ENCODE measurements around the gene NFIB.

The NFIB gene

GRCh38 chr9:14197325-14197858 lies 116.5 kb downstream of the NFIB start:
- no peak overlapping the region for H2AFZ ChIP-seq (ENCODE audit: low read length)
- H3K27ac ChIP-seq (ENCODE audit: low read length) = no peak overlapping the region
- no peak overlapping the region for H3K9ac ChIP-seq (ENCODE audit: low read length)
- no peak overlapping the region for H3K4me2 ChIP-seq (ENCODE audit: low read depth, low read length)
- H3F3A ChIP-seq (ENCODE audit: insufficient read depth, low read length) = no peaks in the 10 kb centered on the region
- no peaks in the 10 kb centered on the region for H3K27me3 ChIP-seq (replicated peaks; ENCODE audit: insufficient read depth, low read length)
- no peaks in the 10 kb centered on the region for H3K4me1 ChIP-seq (ENCODE audit: low read length)
- H3K9me2 ChIP-seq (replicated peaks; ENCODE audit: insufficient read depth, low read length) = no peaks in the 10 kb centered on the region
- H3K79me2 ChIP-seq (ENCODE audit: low read length) = no peaks in the 10 kb centered on the region
- no peaks in the 10 kb centered on the region for H3K36me3 ChIP-seq (replicated peaks; ENCODE audit: insufficient read depth, low read length)
- DNase-seq = no peak
- no peaks in the 10 kb centered on the region for H4K20me1 ChIP-seq (ENCODE audit: insufficient read depth, low read length)
- no peak for TF ChIP-seq EZH2 (optimal IDR thresholded peaks at IDR 0.05; ENCODE audit: low read depth, low read length)
- no peak for TF ChIP-seq EZH2phosphoT487 (IDR thresholded peaks at IDR 0.05; ENCODE audit: low read length)
- TF ChIP-seq CTCF (IDR thresholded peaks at IDR 0.05; ENCODE audit: low read length) = no peak
- no peaks in the 10 kb centered on the region for H3K9me3 ChIP-seq (replicated peaks; ENCODE audit: insufficient read depth, low read length)
- H3K4me3 ChIP-seq (ENCODE audit: low read length) = no peak overlapping the region

GRCh38 chr9:14193328-14193990 lies 120.5 kb downstream of the NFIB start:
- H2AFZ ChIP-seq (ENCODE audit: low read length) = no peak overlapping the region
- no peaks in the 10 kb centered on the region for H3K9me2 ChIP-seq (replicated peaks; ENCODE audit: insufficient read depth, low read length)
- H3K27me3 ChIP-seq (replicated peaks; ENCODE audit: insufficient read depth, low read length) = no peaks in the 10 kb centered on the region
- no peak overlapping the region for H3K4me3 ChIP-seq (ENCODE audit: low read length)
- no peaks in the 10 kb centered on the region for H3K79me2 ChIP-seq (ENCODE audit: low read length)
- H3K27ac ChIP-seq (ENCODE audit: low read length) = no peak overlapping the region
- no peak for TF ChIP-seq CTCF (IDR thresholded peaks at IDR 0.05; ENCODE audit: low read length)
- no peak for TF ChIP-seq EZH2 (optimal IDR thresholded peaks at IDR 0.05; ENCODE audit: low read depth, low read length)
- no peak for TF ChIP-seq EZH2phosphoT487 (IDR thresholded peaks at IDR 0.05; ENCODE audit: low read length)
- no peaks in the 10 kb centered on the region for H3K9me3 ChIP-seq (replicated peaks; ENCODE audit: insufficient read depth, low read length)
- H3F3A ChIP-seq (ENCODE audit: insufficient read depth, low read length) = no peaks in the 10 kb centered on the region
- H3K4me2 ChIP-seq (ENCODE audit: low read depth, low read length) = no peak overlapping the region
- no peaks in the 10 kb centered on the region for H3K4me1 ChIP-seq (ENCODE audit: low read length)
- H3K9ac ChIP-seq (ENCODE audit: low read length) = no peak overlapping the region
- no peak for DNase-seq
- H4K20me1 ChIP-seq (ENCODE audit: insufficient read depth, low read length) = no peaks in the 10 kb centered on the region
- H3K36me3 ChIP-seq (replicated peaks; ENCODE audit: insufficient read depth, low read length) = no peaks in the 10 kb centered on the region

DNA sequence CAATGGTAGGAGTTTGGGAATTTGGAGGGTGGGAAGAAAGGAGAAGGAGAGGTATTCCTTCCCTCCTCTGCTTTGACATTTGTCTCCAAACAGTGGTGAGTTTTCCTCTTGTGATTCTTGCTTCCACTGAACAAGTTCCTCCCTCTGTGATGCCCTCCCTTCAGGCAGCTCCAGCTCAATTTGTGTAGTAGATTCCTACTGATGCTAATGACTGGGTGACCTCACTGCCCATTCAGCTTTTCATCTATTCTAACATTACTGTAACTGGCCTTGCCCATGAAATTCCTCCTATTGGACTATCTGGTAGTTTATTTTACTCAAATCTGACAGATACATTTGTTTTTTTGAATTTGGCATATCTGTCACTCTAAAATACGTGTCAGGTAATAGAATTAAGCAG lies 121.4 kb downstream of the NFIB start:
- no peak overlapping the region for H3K9ac ChIP-seq (ENCODE audit: low read length)
- no peaks in the 10 kb centered on the region for H3K79me2 ChIP-seq (ENCODE audit: low read length)
- no peaks in the 10 kb centered on the region for H4K20me1 ChIP-seq (ENCODE audit: insufficient read depth, low read length)
- H3K9me3 ChIP-seq (replicated peaks; ENCODE audit: insufficient read depth, low read length) = no peaks in the 10 kb centered on the region
- H2AFZ ChIP-seq (ENCODE audit: low read length) = no peak overlapping the region
- H3K27ac ChIP-seq (ENCODE audit: low read length) = no peak overlapping the region
- H3K9me2 ChIP-seq (replicated peaks; ENCODE audit: insufficient read depth, low read length) = no peaks in the 10 kb centered on the region
- no peak overlapping the region for H3K4me2 ChIP-seq (ENCODE audit: low read depth, low read length)
- H3K4me3 ChIP-seq (ENCODE audit: low read length) = no peak overlapping the region
- H3K27me3 ChIP-seq (replicated peaks; ENCODE audit: insufficient read depth, low read length) = no peaks in the 10 kb centered on the region
- no peaks in the 10 kb centered on the region for H3F3A ChIP-seq (ENCODE audit: insufficient read depth, low read length)
- no peaks in the 10 kb centered on the region for H3K36me3 ChIP-seq (replicated peaks; ENCODE audit: insufficient read depth, low read length)
- no peaks in the 10 kb centered on the region for H3K4me1 ChIP-seq (ENCODE audit: low read length)
- TF ChIP-seq EZH2 (optimal IDR thresholded peaks at IDR 0.05; ENCODE audit: low read depth, low read length) (no peak), EZH2phosphoT487 (IDR thresholded peaks at IDR 0.05; ENCODE audit: low read length) (no peak), CTCF (IDR thresholded peaks at IDR 0.05; ENCODE audit: low read length) (no peak)
- DNase-seq = no peak
